HG02763 (cell line): Measurements from ENCODE around the gene CACNA1C.

ENCODE experiments used
- ATAC-seq: cut with Tn5 transposase; IDR thresholded peaks from one replicate; pipeline ENCODE4 v1.9.1; 2021; ENCODE audit warnings: mild to moderate bottlenecking, moderate library complexity; ENCODE audit not compliant: unreplicated experiment

CACNA1C gene

GRCh38 chr12:2167231-2167630 is 114.4 kb downstream of the CACNA1C start:
- no peak for ATAC-seq

DNA sequence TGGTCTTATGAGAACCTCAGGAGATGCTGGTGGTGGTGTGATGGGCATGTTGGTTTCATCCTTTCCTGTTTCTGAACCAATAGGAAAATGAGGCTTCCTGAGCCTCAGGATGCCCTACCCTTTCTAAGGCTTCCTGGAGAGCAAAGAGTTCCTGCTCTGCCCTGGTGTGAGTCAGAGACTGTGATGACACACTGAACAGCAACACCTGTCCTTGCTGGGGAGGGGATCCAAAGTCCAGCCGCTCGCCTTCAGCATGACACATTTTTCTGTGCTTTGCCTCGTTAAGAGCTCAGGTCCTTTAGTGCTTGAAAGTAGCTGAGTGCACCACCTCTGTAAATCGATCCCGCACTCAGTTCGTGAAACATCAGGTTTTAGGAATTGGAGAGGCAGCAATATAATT is 116.0 kb downstream of the CACNA1C start:
- no peak for ATAC-seq

- ATAC-seq, result no peak
These were observed 116.7 kb downstream of the CACNA1C start for GRCh38 chr12:2169489-2169888.

GRCh38 chr12:2169940-2170339 is 117.2 kb downstream of the CACNA1C start:
- no peak for ATAC-seq

DNA sequence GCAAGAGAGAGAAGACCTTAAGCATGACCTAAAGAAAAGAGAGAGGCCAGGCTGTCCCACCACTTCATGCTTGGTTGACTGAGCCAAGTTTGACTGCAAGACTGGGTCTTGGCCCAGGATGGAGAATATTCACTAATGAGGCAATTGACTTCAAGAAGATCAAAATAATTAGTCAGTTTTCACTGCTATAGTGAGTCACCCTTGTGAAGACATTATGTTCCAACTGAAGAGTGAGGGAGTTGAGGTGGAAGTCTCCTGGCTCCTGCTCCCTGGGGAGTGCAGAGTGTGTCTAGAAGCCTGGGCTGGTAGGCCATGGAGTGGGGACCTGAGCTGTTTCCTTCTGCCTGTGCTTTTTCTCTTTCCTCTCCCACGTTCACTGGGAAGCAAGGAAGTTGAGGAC is 117.6 kb downstream of the CACNA1C start:
- no peak for ATAC-seq

DNA sequence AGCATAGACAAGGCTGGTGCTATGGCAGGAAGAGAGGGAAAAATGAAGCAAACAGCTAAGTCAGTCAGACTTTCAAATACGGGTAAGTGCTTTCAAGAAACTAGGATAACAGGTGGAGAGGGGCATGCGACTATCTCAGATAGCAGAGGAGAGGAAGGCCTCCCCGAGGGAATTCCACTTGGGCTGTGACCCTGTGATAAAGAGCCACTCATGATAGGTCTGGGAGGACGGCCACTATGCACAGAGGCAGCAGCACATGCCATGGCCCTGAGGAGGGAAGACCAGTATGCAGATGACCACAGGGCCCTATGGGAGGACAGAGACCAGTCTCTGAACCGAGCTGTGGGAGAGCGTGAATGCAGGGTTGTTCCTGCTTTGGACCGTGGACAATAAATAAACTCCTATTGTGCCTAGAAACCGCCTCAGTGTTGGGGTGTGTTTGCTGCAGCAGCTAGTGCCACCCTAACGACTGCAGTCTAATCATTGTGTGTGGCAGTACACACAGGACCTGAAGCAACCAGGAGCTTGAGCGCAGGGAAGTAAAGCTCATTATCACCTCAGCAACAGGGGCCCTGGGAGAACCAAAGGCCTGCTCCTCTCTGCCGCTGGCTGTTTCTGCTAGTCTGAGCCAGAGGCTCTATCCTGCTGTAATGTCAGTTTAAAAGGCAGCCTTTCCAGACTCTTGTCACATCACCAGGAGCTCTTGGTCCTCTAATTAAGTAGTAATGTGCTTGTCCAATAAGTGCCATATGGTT is 119.1 kb downstream of the CACNA1C start:
- ATAC-seq, result no peak

DNA sequence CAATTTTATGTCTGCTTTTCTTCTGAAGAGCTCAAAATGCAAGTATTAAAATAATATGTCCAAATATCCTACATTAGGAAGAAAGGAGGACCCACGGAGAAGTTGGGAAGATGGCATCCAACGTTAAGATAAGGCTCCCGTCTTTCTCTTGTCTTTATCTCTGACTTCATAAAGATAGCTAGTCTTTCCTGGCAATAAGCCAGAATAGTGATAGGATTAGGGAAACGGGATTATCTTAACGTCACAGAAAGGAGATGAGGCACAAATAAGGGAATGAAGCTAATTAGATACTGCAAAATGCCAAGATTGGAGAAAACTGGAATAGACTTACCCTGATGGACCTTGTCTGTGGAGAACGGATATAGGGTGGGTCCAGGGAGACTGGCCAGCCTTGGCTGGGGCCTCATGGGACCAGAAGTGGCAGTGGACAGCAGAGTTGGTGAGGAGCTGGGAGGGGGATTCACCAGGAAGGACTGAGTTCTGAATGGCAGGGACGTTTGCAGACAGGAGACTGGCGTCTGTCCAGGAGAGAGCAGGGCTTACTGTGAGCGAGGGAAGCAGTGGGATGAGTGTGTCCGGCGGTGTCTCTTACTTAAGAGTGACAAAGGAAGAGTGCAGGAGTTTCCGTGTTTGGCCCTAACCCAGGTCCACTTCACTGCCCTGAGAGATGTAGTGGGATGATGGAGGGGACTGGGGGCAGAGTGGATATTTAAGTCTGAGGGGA is 119.9 kb downstream of the CACNA1C start:
- no peak for ATAC-seq

DNA sequence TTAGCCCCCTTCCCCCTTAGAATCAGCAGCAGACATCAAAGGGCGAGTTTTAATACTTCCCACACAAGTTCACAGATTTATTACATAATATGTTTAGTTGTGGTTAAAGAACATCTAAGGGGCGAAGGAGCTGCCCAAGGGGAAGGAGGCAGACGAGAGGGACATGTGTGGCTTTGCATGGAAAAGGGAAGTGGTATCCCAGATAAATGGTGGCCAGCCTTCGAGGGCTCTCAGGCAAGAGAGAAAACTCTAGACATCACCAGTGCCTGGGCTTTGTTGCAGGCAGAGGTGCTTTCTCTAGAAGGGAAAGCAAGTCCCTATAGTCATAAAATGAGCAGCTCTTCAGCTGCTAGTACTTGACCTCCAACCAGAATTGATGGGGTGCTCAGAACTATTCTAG is 121.2 kb downstream of the CACNA1C start:
- no peak for ATAC-seq

- ATAC-seq, result no peak
These were observed 124.2 kb downstream of the CACNA1C start for GRCh38 chr12:2177003-2177402.

DNA sequence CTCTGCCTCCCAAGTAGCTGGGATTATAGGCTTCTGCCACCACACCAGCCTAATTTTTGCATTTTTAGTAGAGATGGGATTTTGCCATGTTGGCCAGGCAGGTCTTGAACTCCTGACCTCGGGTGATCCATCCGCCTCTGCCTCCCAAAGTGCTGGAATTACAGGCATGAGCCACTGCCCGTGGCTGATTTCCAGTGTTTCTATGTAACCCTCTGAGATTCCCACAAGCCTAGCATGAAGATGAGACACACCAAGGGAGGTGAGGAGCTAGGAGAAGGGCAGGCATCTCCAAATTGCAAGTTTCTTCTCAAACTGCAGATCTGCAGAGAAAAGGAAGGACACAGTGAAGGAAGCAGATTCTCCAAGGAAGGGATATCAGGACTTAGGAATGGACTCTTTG is 125.0 kb downstream of the CACNA1C start:
- no peak for ATAC-seq

GRCh38 chr12:2179058-2179457 is 126.3 kb downstream of the CACNA1C start:
- no peak for ATAC-seq

DNA sequence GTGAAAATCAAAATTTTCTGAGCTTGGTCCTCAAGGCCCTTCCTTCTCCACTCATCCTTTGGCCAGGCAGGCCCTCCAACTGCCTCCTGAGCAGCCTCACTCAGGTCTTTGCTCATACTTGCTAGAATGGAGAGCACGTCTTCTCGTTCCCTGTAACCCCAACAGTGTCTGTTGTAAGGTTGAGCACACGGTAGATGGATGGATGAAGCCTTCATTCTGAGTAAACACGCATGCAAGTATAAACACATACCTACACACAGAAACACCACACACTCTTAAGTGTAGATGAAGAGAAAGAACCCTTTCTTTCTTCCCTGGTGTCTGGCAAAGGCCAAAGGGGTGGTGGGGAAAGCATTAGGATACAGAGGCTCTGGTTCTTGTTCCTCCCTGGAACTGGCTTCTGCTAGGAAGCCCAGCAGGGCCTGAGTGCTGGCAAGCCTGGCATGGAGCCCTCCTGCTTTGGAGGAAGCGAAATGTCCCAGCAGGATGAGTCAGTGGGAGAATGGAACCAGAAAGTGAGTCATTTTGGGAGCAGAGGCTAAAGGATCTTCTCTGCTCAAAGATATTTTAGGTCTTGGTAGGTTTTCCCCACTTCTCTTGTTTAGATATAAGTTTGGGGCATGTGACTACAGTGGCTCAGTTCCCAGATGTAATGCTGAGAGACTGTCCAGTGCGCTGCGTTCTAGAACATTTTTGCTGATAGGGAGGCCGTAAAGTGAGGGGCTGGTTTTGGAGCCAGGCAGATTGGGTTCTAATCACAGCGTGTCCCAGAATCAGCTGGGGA is 127.4 kb downstream of the CACNA1C start:
- ATAC-seq, result no peak

GRCh38 chr12:2180737-2181082 is 127.9 kb downstream of the CACNA1C start:
- ATAC-seq, result no peak

- no peak for ATAC-seq
These were observed 131.1 kb downstream of the CACNA1C start for GRCh38 chr12:2183556-2184541.

DNA sequence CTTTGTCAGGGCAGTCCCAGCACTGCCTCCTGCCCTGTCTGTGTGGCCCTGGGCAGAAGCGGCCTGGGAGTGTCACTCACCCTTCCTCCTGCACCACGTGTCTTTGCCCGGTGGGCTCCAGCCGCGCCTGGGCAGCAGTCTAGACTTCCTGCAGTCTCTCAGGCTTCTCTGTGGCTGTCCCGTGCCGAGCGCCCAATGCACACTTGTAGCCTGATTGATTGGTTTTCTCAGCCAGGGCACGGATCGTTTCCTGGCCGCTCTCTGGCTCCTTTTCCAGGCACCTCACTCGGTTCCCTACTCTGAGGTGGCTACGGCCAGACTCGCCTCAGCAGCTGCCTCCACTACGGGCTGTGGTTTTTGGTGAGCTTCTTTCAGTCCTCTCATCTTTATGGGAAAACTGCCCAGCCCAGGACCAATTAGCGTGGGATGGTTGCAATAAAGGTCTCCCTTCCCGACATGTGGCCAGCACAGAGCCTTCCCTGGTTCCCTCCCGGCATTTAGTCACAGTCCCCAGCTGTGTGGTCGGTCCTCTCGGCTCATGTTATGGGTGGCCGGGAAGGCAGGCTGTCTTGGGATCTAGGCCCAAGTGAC is 133.1 kb downstream of the CACNA1C start:
- ATAC-seq, result no peak

GRCh38 chr12:2187195-2187945 is 134.6 kb downstream of the CACNA1C start:
- ATAC-seq, result no peak

DNA sequence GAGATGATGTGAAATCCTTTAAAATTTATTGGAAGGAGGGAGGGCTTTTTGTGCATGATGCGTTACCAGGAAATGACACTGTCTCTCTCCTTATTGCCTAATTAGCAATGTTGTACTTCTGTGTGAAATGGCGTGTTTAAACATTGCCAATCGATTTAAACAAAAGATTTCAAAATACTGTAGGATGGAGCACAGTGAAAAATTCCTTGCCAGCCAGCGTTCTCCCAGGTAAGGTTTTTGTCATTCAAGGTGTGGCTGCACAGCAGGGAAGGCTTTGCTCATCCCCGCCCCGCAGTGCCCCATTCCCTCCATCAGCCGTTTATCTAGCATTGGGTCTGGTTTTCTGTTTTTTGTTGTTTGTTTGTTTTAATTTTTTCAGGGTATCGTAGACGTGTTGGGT is 137.3 kb downstream of the CACNA1C start:
- ATAC-seq, result no peak

- no peak for ATAC-seq
These were observed 138.2 kb downstream of the CACNA1C start for GRCh38 chr12:2190896-2191533.

DNA sequence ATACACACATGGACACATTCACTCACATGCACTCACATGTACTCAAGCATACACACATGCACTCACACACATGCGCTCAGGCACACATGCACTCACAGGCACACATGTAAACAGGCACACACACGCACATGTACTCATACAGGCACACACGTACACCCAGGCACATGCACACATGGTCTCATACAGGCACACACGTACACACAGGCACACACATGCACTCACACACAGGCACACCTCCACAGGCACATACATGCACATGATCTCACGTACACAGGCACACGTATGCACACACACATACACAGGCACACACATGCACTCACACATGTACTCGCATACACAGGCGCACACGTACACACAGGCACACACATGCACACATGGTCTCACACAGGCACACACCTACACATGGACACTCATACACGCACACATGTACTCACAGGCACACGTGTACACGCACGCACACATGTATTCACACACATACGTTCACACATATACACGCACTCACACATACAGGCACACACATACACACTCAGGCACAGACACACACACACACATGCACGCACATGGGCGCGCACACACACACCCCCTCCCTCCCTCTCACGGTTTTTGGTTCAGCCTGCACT is 138.9 kb downstream of the CACNA1C start:
- ATAC-seq, result no peak
